ENCODE measurements around the gene PLD5. TPM values are rescaled to one million over a fixed set of nuclear protein-coding genes. Genes with fewer than 3 reads are reported as not detected.
"Not testable (repeated sequence)": the region's sequence is repeated elsewhere in the genome, so short reads cannot be mapped to it uniquely, and the experiment has no call there.

The PLD5 gene
- total RNA-seq, 2 experiments from 2014 or later: not detected

DNA sequence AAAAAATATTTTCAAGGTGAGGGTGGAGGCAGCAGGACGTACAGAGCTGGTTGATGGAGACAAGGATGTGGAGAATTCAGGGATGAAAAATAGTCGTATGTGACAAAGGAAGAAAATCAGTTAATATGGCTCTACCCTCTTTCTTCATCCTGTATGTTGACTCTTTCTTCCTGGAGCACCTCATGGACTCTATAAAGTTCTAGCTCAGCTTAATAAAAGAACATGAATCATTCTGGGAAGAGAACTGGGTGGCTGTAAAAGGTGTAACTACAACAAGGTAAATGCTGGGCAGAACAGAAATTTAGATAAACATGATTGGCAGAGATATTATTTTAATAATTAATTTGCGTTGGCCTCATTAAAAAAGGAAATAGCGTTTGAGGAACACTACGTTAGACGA lies 283.8 kb downstream of the PLD5 start:
- ATAC-seq (no peak), DNase-seq (no peak)
- ChIA-PET CTCF (no interaction called here), POLR2A (no interaction called here)
- Mint-ChIP-seq H3K27ac (no peak overlapping the region), H3K36me3 (ENCODE audit: low read depth) (no peaks in the 10 kb centered on the region), H3K9me3 (ENCODE audit: insufficient read depth) (no peaks in the 10 kb centered on the region), H3K27me3 (ENCODE audit: low read depth) (no peaks in the 10 kb centered on the region), H3K4me3 (no peak overlapping the region), H3K4me1 (ENCODE audit: low read depth) (no peaks in the 10 kb centered on the region)

DNA sequence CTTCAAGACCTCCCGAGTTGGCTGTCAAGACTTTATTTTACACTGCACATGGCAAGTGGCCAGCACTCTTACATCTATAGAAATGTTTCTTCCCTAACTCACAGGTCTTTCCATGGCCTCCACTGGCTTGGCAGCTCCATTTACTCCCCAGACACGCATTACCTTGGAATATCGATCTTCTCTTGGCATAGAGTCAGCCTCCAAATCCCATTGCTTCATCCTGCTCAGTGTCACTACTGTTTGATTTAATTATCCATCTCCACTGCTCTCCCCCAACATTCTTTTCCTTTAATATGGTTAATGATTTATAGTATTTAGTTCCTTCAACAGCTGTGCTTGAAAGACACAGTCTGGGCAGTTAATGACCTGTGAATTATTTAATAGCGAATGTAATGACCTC lies 284.4 kb downstream of the PLD5 start:
- no peak for ATAC-seq
- Mint-ChIP-seq H3K36me3 (ENCODE audit: low read depth) (no peaks in the 10 kb centered on the region), H3K4me1 (ENCODE audit: low read depth) (no peaks in the 10 kb centered on the region), H3K4me3 (no peak overlapping the region), H3K9me3 (ENCODE audit: insufficient read depth) (no peaks in the 10 kb centered on the region), H3K27me3 (ENCODE audit: low read depth) (no peaks in the 10 kb centered on the region), H3K27ac (no peak overlapping the region)
- DNase-seq: no peak
- POLR2A ChIA-PET: no interaction called here
- CTCF ChIA-PET: no interaction called here

DNA sequence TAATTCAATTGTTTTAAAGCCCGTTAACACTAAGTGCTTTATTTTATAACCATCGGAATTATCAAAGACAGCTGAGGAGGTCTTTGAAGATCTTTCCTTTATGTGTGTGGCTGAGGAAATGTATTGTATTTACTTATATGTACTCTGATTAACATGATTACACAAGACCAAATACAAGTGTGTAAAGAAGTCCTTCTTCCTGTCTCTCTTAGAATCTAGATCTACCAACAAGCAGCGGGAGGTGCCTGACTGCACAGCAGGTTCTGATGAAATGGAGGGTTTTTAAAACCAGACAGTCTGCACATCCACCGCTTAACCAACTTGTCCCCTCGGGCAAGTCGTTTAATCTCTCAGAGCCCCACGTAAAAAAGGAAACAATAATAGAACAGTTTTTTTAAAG lies 285.1 kb downstream of the PLD5 start:
- no peaks in the 10 kb centered on the region for H3K4me1 Mint-ChIP-seq (ENCODE audit: low read depth)
- no peak overlapping the region for H3K4me3 Mint-ChIP-seq
- no peaks in the 10 kb centered on the region for H3K9me3 Mint-ChIP-seq (ENCODE audit: insufficient read depth)
- ChIA-PET POLR2A (no interaction called here), CTCF (no interaction called here)
- H3K36me3 Mint-ChIP-seq (ENCODE audit: low read depth): no peaks in the 10 kb centered on the region
- no peak overlapping the region for H3K27ac Mint-ChIP-seq
- DNase-seq (no peak), ATAC-seq (no peak)
- no peaks in the 10 kb centered on the region for H3K27me3 Mint-ChIP-seq (ENCODE audit: low read depth)

DNA sequence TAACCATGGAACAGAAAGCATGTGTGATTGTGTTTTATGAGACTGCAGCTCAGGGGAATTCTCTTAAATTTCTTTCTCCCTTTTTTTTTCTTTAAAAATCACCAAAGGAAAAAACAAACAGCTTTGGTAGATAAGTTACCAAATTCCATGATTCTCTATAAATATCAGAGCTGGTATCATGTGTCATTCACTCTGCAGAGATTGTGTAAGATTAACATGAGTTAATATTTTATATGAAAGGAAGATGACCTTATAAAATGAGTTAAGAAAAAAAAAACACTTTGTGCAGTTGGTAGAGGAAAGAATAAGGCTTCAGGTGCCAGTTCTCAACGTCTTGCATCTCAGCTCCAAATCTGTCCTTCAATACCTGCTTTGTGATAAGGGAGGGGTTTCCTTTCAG lies 287.4 kb downstream of the PLD5 start:
- Mint-ChIP-seq H3K27me3 (ENCODE audit: low read depth) (no peaks in the 10 kb centered on the region), H3K4me1 (ENCODE audit: low read depth) (no peaks in the 10 kb centered on the region), H3K9me3 (ENCODE audit: insufficient read depth) (no peaks in the 10 kb centered on the region), H3K27ac (no peak overlapping the region), H3K4me3 (no peak overlapping the region), H3K36me3 (ENCODE audit: low read depth) (no peaks in the 10 kb centered on the region)
- ATAC-seq (no peak), DNase-seq (no peak)
- ChIA-PET CTCF (no interaction called here), POLR2A (no interaction called here)

DNA sequence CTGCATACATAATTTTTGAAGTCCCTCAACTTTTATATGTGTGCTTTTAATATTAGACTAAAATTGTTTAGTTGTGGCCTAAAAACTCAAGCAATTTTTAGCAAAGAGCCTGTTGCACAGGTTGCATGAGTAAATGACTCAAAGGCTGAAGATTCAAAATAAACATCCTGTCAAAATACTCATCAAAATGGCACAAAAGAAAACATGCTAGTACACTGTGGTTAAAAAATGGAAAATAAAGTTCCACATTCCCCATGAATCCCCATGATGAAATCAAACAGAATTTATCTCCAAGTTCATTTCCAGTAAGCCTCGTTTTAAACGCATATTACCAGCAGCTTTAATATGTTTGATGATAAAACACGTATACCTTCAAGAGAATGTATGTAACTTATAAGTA lies 295.5 kb downstream of the PLD5 start:
- CTCF ChIA-PET: no interaction called here
- POLR2A ChIA-PET: no interaction called here
- DNase-seq (no peak), ATAC-seq (no peak)
- Mint-ChIP-seq H3K27me3 (ENCODE audit: low read depth) (no peaks in the 10 kb centered on the region), H3K4me3 (no peak overlapping the region), H3K9me3 (ENCODE audit: insufficient read depth) (no peaks in the 10 kb centered on the region), H3K4me1 (ENCODE audit: low read depth) (no peaks in the 10 kb centered on the region), H3K36me3 (ENCODE audit: low read depth) (no peaks in the 10 kb centered on the region), H3K27ac (no peak overlapping the region)

DNA sequence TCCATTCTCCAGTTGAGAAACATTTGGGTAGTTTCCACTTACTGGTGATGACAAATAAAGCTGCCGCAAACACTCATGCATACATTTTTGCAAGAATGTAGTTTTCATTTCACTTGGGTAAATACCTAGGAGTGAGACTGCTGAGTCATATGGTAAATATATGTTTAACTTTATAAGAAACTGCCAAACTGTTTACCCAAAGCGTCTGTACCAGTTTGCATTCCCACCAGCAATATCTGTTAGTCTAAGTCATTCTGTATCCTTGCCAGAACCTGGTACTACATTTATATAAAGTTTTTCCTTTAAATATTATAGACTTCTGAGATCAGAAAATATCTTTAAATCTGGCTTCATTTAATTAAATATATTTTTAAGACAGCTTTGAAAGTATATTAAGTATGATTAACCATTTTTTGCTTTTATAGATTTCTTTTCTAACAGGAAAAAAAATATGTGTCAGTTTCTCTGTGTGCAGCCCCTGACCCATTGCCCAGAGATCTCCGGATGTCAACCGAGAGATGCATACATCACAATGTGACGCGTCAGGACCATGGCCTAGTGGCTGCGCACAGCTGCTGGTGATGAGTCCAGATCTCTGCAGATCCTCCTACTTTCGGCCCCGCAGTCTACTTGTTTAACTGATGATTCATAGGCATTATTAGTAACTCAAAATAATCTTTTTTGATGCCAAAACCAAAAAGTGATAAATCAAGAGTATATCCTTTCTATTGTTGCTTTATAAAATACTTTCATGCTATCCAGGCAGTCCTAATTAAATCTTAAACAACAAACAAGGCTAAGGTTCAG lies 298.5 kb downstream of the PLD5 start:
- Mint-ChIP-seq H3K9me3 (ENCODE audit: insufficient read depth) (no peaks in the 10 kb centered on the region), H3K36me3 (ENCODE audit: low read depth) (no peaks in the 10 kb centered on the region), H3K27ac (no peak overlapping the region), H3K4me3 (no peak overlapping the region), H3K4me1 (ENCODE audit: low read depth) (no peaks in the 10 kb centered on the region), H3K27me3 (ENCODE audit: low read depth) (no peaks in the 10 kb centered on the region)
- no peak for ATAC-seq
- ChIA-PET CTCF (no interaction called here), POLR2A (no interaction called here)
- DNase-seq: no peak

DNA sequence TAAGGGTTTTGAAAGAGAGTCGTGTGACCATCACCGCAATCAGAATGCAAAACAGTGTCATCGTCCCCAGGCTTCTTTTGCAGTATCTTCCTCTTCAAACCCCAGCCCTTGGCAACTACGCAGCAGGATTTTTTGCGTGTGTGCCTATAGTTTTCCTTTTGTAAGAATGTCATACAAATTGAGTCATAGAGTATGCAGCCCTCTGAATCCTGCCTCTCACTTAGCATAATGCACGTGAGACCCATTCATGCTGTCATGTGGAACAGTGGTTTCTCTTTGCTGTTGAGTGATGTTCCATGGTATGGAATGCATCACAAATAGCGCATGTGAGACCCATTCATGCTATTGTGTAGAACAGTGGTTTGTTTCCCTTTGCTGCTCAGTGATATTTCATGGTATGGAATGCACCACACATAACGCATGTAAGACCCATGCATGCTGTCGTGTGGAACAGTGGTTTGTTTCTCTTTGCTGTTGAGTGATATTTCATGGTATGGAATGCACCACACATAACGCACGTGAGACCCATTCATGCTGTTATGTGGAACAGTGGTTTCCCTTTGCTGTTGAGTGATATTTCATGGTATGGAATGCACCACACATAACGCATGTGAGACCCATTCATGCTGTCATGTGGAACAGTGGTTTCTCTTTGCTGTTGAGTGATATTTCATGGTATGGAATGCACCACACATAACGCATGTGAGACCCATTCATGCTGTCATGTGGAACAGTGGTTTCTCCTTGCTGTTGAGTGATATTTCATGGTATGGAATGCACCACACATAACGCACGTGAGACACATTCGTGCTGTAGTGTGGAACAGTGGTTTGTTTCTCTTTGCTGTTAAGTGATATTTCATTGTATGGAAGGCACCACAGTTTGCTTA lies 299.4 kb downstream of the PLD5 start:
- H3K36me3 Mint-ChIP-seq (ENCODE audit: low read depth); CTCF ChIA-PET: not testable (repeated sequence)

DNA sequence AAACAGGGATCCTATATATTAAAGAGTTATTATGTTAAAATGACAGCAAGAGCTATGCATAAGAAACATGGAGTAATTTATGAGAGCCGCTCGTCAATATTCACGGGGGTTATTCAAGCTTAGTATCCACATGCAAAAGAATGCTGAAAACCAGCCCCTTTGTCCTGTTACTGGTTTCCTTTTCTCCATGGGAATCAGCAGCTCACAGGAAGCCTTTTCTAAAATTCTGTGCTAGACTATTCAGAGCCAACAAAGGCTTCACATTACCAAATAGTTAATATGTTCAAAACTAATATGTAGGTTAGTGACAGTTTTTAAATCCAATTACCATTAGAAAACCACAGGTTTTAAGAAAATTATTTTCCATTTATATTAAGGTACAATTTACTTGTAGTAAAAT lies 300.0 kb downstream of the PLD5 start:
- Mint-ChIP-seq H3K4me3 (no peak overlapping the region), H3K27ac (no peak overlapping the region), H3K27me3 (ENCODE audit: low read depth) (no peaks in the 10 kb centered on the region), H3K36me3 (ENCODE audit: low read depth) (no peaks in the 10 kb centered on the region), H3K4me1 (ENCODE audit: low read depth) (no peaks in the 10 kb centered on the region), H3K9me3 (ENCODE audit: insufficient read depth) (no peaks in the 10 kb centered on the region)
- ChIA-PET CTCF (no interaction called here), POLR2A (no interaction called here)
- no peak for DNase-seq
- no peak for ATAC-seq

More for the DNA sequence above, 299.4 kb downstream of the PLD5 start:
- DNase-seq; H3K27ac Mint-ChIP-seq; H3K27me3 Mint-ChIP-seq (ENCODE audit: low read depth); H3K4me1 Mint-ChIP-seq (ENCODE audit: low read depth); ATAC-seq; H3K4me3 Mint-ChIP-seq; H3K9me3 Mint-ChIP-seq (ENCODE audit: insufficient read depth); POLR2A ChIA-PET: not testable (repeated sequence)

DNA sequence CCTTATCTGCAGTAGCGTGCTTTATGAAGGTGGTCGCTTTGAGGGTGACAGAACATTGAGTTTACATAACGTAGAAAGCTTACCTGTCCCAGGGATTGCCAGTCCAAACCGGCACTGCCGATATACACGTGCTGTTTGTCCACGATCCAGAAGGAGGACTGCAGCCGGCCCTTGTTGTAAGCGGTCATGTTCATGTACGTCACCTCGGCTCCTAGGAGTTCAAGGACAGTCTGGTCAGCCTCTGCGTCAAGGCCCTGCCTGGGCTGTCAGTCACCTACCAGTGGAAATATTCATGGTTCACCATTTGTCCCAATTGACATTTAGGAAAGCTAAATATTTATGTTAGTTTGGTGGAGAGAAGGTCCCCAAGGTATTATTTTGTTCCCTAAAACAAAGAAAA lies 304.6 kb downstream of the PLD5 start:
- no peaks in the 10 kb centered on the region for H3K36me3 Mint-ChIP-seq (ENCODE audit: low read depth)

DNA sequence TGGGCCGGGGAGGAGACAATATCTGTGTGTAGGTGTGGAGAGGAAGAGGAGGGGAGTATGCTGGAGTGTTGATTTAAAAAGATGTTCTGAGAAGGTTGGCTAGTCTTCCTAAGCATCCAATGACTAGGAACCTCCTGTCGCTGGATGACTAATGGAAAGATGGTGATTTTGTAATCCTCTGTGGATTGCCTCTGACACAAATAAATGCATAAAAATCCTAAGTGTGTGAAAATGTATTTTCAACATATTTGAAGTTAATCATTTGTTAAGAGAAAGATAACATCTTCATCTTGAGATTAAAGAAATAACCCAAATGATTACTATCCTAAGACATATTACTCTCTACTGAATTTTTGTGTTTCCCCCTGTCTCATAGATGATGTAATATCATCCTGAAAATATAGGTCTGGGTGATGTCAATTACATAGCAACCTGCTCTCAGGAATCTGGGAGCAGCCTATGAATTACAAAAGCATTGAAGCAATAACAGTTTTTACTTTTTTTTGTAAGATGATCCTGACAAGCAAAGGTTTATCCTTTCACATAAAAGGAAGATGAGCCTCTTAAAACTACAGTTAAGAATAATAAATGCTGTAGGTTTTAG lies 305.1 kb downstream of the PLD5 start:
- Mint-ChIP-seq H3K36me3 (ENCODE audit: low read depth) (no peaks in the 10 kb centered on the region), H3K27me3 (ENCODE audit: low read depth) (no peaks in the 10 kb centered on the region), H3K4me1 (ENCODE audit: low read depth) (no peaks in the 10 kb centered on the region), H3K4me3 (no peak overlapping the region), H3K9me3 (ENCODE audit: insufficient read depth) (peaks cover 5% of the 10 kb centered on the region), H3K27ac (no peak overlapping the region)
- CTCF ChIA-PET: no interaction called here
- POLR2A ChIA-PET: no interaction called here
- ATAC-seq (no peak), DNase-seq (no peak)

More for the DNA sequence above, 304.6 kb downstream of the PLD5 start:
- ChIA-PET CTCF (no interaction called here), POLR2A (no interaction called here)
- Mint-ChIP-seq H3K4me3 (no peak overlapping the region), H3K9me3 (ENCODE audit: insufficient read depth) (peaks cover 5% of the 10 kb centered on the region), H3K27ac (no peak overlapping the region), H3K27me3 (ENCODE audit: low read depth) (no peaks in the 10 kb centered on the region), H3K4me1 (ENCODE audit: low read depth) (no peaks in the 10 kb centered on the region)
- no peak for DNase-seq
- no peak for ATAC-seq

DNA sequence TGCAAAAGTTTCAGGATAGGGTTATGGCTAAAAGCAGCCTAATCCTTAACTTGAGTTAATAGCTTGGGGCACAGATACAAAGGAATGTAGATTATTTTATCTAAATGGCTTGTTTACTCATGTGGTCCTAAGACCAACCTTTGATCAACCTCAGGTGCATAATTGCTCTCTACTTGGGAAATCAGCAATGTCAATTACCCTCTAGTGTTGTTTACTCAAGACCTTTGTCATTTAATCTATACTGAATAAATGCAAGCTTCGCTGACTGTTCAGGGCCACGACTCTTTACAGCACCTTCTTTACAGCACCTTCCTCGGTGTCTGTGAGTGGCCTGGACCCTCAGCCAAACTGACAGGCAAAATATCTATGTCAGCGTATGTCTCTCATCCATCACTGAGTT lies 308.1 kb downstream of the PLD5 start:
- H3K4me3 Mint-ChIP-seq: no peak overlapping the region
- ATAC-seq: no peak
- CTCF ChIA-PET: no interaction called here
- POLR2A ChIA-PET: no interaction called here
- no peak for DNase-seq
- H3K4me1 Mint-ChIP-seq (ENCODE audit: low read depth): no peaks in the 10 kb centered on the region
- no peaks in the 10 kb centered on the region for H3K36me3 Mint-ChIP-seq (ENCODE audit: low read depth)
- H3K9me3 Mint-ChIP-seq (ENCODE audit: insufficient read depth): peaks cover 5% of the 10 kb centered on the region
- H3K27me3 Mint-ChIP-seq (ENCODE audit: low read depth): no peaks in the 10 kb centered on the region
- no peak overlapping the region for H3K27ac Mint-ChIP-seq

DNA sequence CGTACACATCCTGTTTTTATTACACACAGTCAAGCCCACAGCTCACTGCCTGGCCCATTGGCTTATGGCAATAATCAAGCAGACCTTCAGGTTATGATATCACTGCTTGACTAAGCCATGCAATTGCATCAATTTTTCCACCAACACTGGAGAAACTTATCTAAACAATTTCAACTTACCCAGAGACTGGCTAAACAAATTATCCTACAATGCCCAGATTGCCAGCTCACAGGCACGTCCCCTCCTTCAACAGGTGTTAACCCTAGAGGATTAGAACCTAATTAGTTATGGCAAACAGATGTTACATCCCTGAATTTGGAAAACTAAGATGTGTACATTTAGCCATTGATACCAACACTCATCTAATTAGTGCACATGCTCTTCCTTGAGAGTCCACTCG lies 310.0 kb downstream of the PLD5 start:
- H3K4me1 Mint-ChIP-seq (ENCODE audit: low read depth); CTCF ChIA-PET; H3K4me3 Mint-ChIP-seq; POLR2A ChIA-PET; H3K27me3 Mint-ChIP-seq (ENCODE audit: low read depth); ATAC-seq; H3K27ac Mint-ChIP-seq; H3K36me3 Mint-ChIP-seq (ENCODE audit: low read depth); H3K9me3 Mint-ChIP-seq (ENCODE audit: insufficient read depth); DNase-seq: not testable (repeated sequence)
